A549 treated with AZD9567 at 1 μM for 4 hours (cell line): ENCODE measurements around the gene RNF224. TPM values are rescaled to one million over a fixed set of nuclear protein-coding genes. Genes with fewer than 3 reads are reported as not detected.

Source experiments
- total RNA-seq: library from RNA; stranded (reverse); fragments of 200-300 nt; extraction: Qiagen RNA extraction; gene quantifications from 5 replicates; pipeline ENCODE4 v1.2.3, GENCODE V29; 2022; ENCODE audit not compliant: insufficient read depth

Gene RNF224
- 0.17 to 0.29 TPM (median 0.22 TPM) in 4 of 5 replicates, not detected in the other for total RNA-seq

GRCh38 chr9:137227054-137227852 lies at the start of gene RNF224:
TSS of gene RNF224 (plus strand) at chr9:137227502. CDS start at chr9:137228336, 834 bp downstream.

GRCh38 chr9:137188490-137189296 lies 38.6 kb upstream of the RNF224 start, which contains the start of the genes ANAPC2 and SSNA1:
TSS of gene ANAPC2 (minus strand) at chr9:137188560. CDS start at chr9:137188532, 28 bp downstream.
TSS of gene SSNA1 (plus strand) at chr9:137188676. CDS start at chr9:137188727, 51 bp downstream.

GRCh38 chr9:137200311-137201204 lies 26.7 kb upstream of the RNF224 start, which contains the start of gene TPRN:
TSS of gene TPRN (minus strand) at chr9:137200741. CDS start at chr9:137200711, 30 bp downstream.

GRCh38 chr9:137205126-137206069 lies 21.9 kb upstream of the RNF224 start, which contains the start of the genes NDOR1 and TMEM203:
TSS of gene NDOR1 (plus strand) at chr9:137205700. CDS start at chr9:137205778, 78 bp downstream.
TSS of gene TMEM203 (minus strand) at chr9:137205648. CDS start at chr9:137205414, 234 bp downstream.

GRCh38 chr9:137222190-137223077 lies 4.9 kb upstream of the RNF224 start, which contains the start of gene RNF208:
TSS of gene RNF208 (minus strand) at chr9:137222240. CDS start at chr9:137221212, 1,028 bp downstream.

GRCh38 chr9:137224830-137225694 lies 2.2 kb upstream of the RNF224 start, which contains the start of gene CYSRT1:
TSS of gene CYSRT1 (plus strand) at chr9:137225174. CDS start at chr9:137225622, 448 bp downstream.

GRCh38 chr9:137230705-137231371 lies 3.5 kb downstream of the RNF224 start, which contains the start of gene SLC34A3:
TSS of gene SLC34A3 (plus strand) at chr9:137230901. CDS start at chr9:137231703, 802 bp downstream.

GRCh38 chr9:137240841-137241489 lies 13.7 kb downstream of the RNF224 start, which contains the start of gene TUBB4B:
TSS of gene TUBB4B (plus strand) at chr9:137241287. CDS start at chr9:137241361, 74 bp downstream.

GRCh38 chr9:137251194-137251461 lies 23.8 kb downstream of the RNF224 start, which contains the start of gene STPG3:
TSS of gene STPG3 (plus strand) at chr9:137251286. CDS start at chr9:137251287, 1 bp downstream.

GRCh38 chr9:137254624-137255447 lies 27.5 kb downstream of the RNF224 start, which contains the start of gene NELFB:
TSS of gene NELFB (plus strand) at chr9:137255327.

GRCh38 chr9:137277329-137278041 lies 50.2 kb downstream of the RNF224 start, which contains the start of gene TOR4A:
TSS of gene TOR4A (plus strand) at chr9:137277726. CDS start at chr9:137278690, 964 bp downstream.

